Right lobe of liver (tissue), 6 donors: ENCODE data around the gene LIMK1. TPM values are rescaled to one million over a fixed set of nuclear protein-coding genes. Genes with fewer than 3 reads are reported as not detected.

Experiments
- ATAC-seq, 4 donors: fragments of 200-7000 bp; cut with Tn5 transposase; one replicate each; pipeline ENCODE4 v1.9.1; 2020; ENCODE audit warnings: mild to moderate bottlenecking in 4 of 4, moderate library complexity in 4 of 4
- DNase-seq, 3 donors: peaks; one replicate each; pipeline ENCODE4 v3.0.0-alpha.2; 2020
- H3K27ac ChIP-seq, 3 donors: fragments of 200-600 bp; one replicate each; pipeline ENCODE4 v1.8.0; 2022
- H3K27me3 ChIP-seq, 2 donors: fragments of 200-600 bp; one replicate each; pipeline ENCODE4 v1.8.0; 2022
- H3K36me3 ChIP-seq, 4 donors: fragments of 200-600 bp; sonication (generic) in 1 of 4; one replicate each; pipeline versions ENCODE4 v1.5.1 to v1.8.0; 2017 to 2022; ENCODE audit warnings: control low read depth in 1 of 4
- H3K4me1 ChIP-seq, 4 donors: fragments of 200-600 bp; sonication (generic) in 1 of 4; one replicate each; pipeline versions ENCODE4 v1.5.1 to v1.8.0; 2017 to 2022; ENCODE audit warnings: control low read depth in 1 of 4
- H3K4me3 ChIP-seq, 3 donors: fragments of 200-600 bp; one replicate each; pipeline ENCODE4 v1.8.0; 2022
- H3K9me3 ChIP-seq, 4 donors: fragments of 200-600 bp; sonication (generic) in 1 of 4; one replicate each; pipeline versions ENCODE4 v1.5.1 to v1.8.0; 2017 to 2022; ENCODE audit warnings: control low read depth in 1 of 4
- CTCF ChIP-seq, 4 donors: fragments of 200-600 bp in 3 of 4; fragments of 450-650 bp in 1 of 4; IDR thresholded peaks; one replicate each; pipeline versions ENCODE4 v1.5.1 to v1.8.0; 2016 to 2022; ENCODE audit warnings: antibody characterized with exemption in 4 of 4, mild to moderate bottlenecking in 2 of 4
- POLR2A ChIP-seq: fragments of 450-650 bp; IDR thresholded peaks from one replicate; pipeline ENCODE4 v1.6.1; 2017; ENCODE audit warnings: antibody characterized with exemption, mild to moderate bottlenecking
- WGBS: methylation state at CpG from one replicate; pipeline ENCODE4 v1.1.6; 2018; ENCODE audit warnings: low coverage, low lambda C conversion rate; ENCODE audit not compliant: insufficient coverage; ENCODE audit errors: missing lambda C conversion rate; 5-methylcytosine and 5-hydroxymethylcytosine counted together
- intact Hi-C, 2 donors: fragments of 100-400 bp; cut with DNase I; formaldehyde crosslinking; loops; one replicate each; pipeline versions ENCODE4 v1.11.2 to v1.14.1; 2022
- total RNA-seq, 6 experiments: library from RNA; depleted of rRNA in 2 of 6; stranded (reverse); fragments of >200 nt in 2 of 6; fragmentation: NEBNext Ultra II Directional in 3 of 6; extraction: Animal tissue kit (Norgen Biotek cat#: 25700) in 3 of 6; gene quantifications; one replicate each; pipeline versions ENCODE4 v1.1.0 to v1.2.4, GENCODE V29; 2016 to 2023
- donor health status: DM: no; HTN: yes; CAD: no.
- donor health status: DM: no; HTN: no; CAD: no.
- donor health status: DM: no; HTN: no; CAD: no.
- donor health status: DM: no; HTN: yes; CAD: no.
- donor health status: DM: no; HTN: yes; CAD: no.

The LIMK1 gene
- total RNA-seq, 6 experiments from 2014 or later: 3.1 to 9.9 (median 5.8) TPM

- Histone ChIP-seq H3K9me3 (no peaks in the 10 kb centered on the region), H3K4me1 (no peaks in the 10 kb centered on the region), H3K4me3 (no peak overlapping the region), H3K27ac (no peak overlapping the region), H3K36me3 (no peaks in the 10 kb centered on the region), H3K27me3 (no peaks in the 10 kb centered on the region)
- DNase-seq: peak in 1 of 3 donors; percentile 52
- no peak for ATAC-seq
- TF ChIP-seq CTCF (IDR thresholded peaks at IDR 0.05) (no peak), POLR2A (no peak)
- intact Hi-C loops: loop anchor here (5.0 to 10.0 kb wide), 2 partner anchors 326 to 334 kb away; no protein-coding TSS in a partner anchor
- 54% methylated on average over 6 of the region's 20 CpGs for WGBS
These were observed 15.1 kb upstream of the LIMK1 start for GRCh38 chr7:74068378-74069085.

GRCh38 chr7:74069086-74069541 lies 14.5 kb upstream of the LIMK1 start:
- Histone ChIP-seq H3K27me3 (no peaks in the 10 kb centered on the region), H3K4me3 (no peak overlapping the region), H3K27ac (no peak overlapping the region), H3K9me3 (no peaks in the 10 kb centered on the region), H3K36me3 (no peaks in the 10 kb centered on the region), H3K4me1 (no peaks in the 10 kb centered on the region)
- intact Hi-C loops: loop anchor here (5.0 to 10.0 kb wide), 2 partner anchors 326 to 333 kb away; no protein-coding TSS in a partner anchor
- 90% methylated on average over 10 of the region's 16 CpGs for WGBS
- peak in 1 of 3 donors; percentile 50 for DNase-seq
- no peak for ATAC-seq
- TF ChIP-seq CTCF (IDR thresholded peaks at IDR 0.05): no peak
- no peak for TF ChIP-seq POLR2A

- 65% methylated on average over 8 of the region's 11 CpGs for WGBS
These were observed 13.6 kb upstream of the LIMK1 start for GRCh38 chr7:74069790-74070618.

GRCh38 chr7:74070619-74070921 lies 13.0 kb upstream of the LIMK1 start:
- DNase-seq: peak in 1 of 3 donors; percentile 36
- H3K27ac ChIP-seq: no peak overlapping the region
- H3K27me3 ChIP-seq: no peaks in the 10 kb centered on the region
- no peak for ATAC-seq
- H3K4me1 ChIP-seq: no peaks in the 10 kb centered on the region
- H3K36me3 ChIP-seq: no peaks in the 10 kb centered on the region
- no peaks in the 10 kb centered on the region for H3K9me3 ChIP-seq
- WGBS: 65% methylated on average over 5 of the region's 6 CpGs
- no peak for TF ChIP-seq POLR2A
- TF ChIP-seq CTCF (IDR thresholded peaks at IDR 0.05): no peak
- no peak overlapping the region for H3K4me3 ChIP-seq
- intact Hi-C loops: loop anchor here in 1 of 2 donors (10.0 kb wide), 1 partner anchor 134 kb away; no protein-coding TSS in a partner anchor

More at GRCh38 chr7:74069790-74070618, 13.6 kb upstream of the LIMK1 start:
- intact Hi-C loops: loop anchor here (5.0 to 10.0 kb wide), 3 partner anchors 135 to 332 kb away; no protein-coding TSS in a partner anchor
- Histone ChIP-seq H3K4me1 (no peaks in the 10 kb centered on the region), H3K36me3 (no peaks in the 10 kb centered on the region), H3K4me3 (no peak overlapping the region), H3K27ac (no peak overlapping the region), H3K9me3 (no peaks in the 10 kb centered on the region), H3K27me3 (no peaks in the 10 kb centered on the region)
- peak in 1 of 3 donors; percentile 19 for DNase-seq
- ATAC-seq: no peak
- TF ChIP-seq CTCF (IDR thresholded peaks at IDR 0.05): no peak
- TF ChIP-seq POLR2A: no peak
